HL-60 (cell line): ENCODE results near the gene TASP1.

ENCODE experiments used
- DNase-seq, 2 experiments: peaks; one replicate each; pipeline ENCODE4 v3.0.0-alpha.2; 2010 to 2020; ENCODE audit warnings: low read depth in 1 of 2, low spot score in 1 of 2
- H3K27ac ChIP-seq: fragments of 250-450 bp; sonication (Bioruptor Pico); replicated peaks from 2 replicates; pipeline ENCODE4 v1.5.1; 2020; ENCODE audit warnings: mild to moderate bottlenecking, moderate library complexity
- H3K27me3 ChIP-seq: fragments of 250-450 bp; sonication (Bioruptor Pico); 2 replicates; pipeline ENCODE4 v1.5.1; 2021; ENCODE audit warnings: mild to moderate bottlenecking, moderate library complexity; ENCODE audit not compliant: insufficient read depth, poor library complexity, severe bottlenecking
- H3K4me3 ChIP-seq: replicated peaks from 2 replicates; pipeline ENCODE4 v1.5.1; 2011; ENCODE audit warnings: mild to moderate bottlenecking, control low read depth, low read length; ENCODE audit not compliant: insufficient read depth
- CTCF ChIP-seq: IDR thresholded peaks from one replicate; pipeline ENCODE4 v1.5.1; 2011; ENCODE audit warnings: low read length, control low read depth, inconsistent platforms; ENCODE audit not compliant: insufficient read depth
- GABPA ChIP-seq: IDR thresholded peaks from 2 replicates; pipeline ENCODE4 v1.6.1; 2012; ENCODE audit warnings: low read depth
- POLR2AphosphoS5 ChIP-seq: IDR thresholded peaks from 2 replicates; pipeline ENCODE4 v1.6.1; 2012; ENCODE audit warnings: low read depth
- SPI1 ChIP-seq: IDR thresholded peaks from 2 replicates; pipeline ENCODE4 v1.6.1; 2012; ENCODE audit warnings: low read depth, mild to moderate bottlenecking, borderline replicate concordance
- TF ChIP-seq, protein P1 (sequence below): IDR thresholded peaks from 2 replicates; pipeline ENCODE4 v1.6.1; 2012; ENCODE audit warnings: low read depth; ENCODE audit not compliant: insufficient replicate concordance

Gene TASP1

GRCh38 chr20:13419477-13419876 lies 219.3 kb downstream of the TASP1 start:
- H3K4me3 ChIP-seq, result no peak overlapping the region

GRCh38 chr20:13418263-13419229 lies 220.2 kb downstream of the TASP1 start:
- Histone ChIP-seq H3K27ac (no peak overlapping the region), H3K4me3 (no peak overlapping the region), H3K27me3 (no peaks in the 10 kb centered on the region)
- DNase-seq, result no peak
- TF ChIP-seq POLR2AphosphoS5 (no peak), SPI1 (no peak), CTCF (no peak), GABPA (no peak)
- TF ChIP-seq, protein P1, sequence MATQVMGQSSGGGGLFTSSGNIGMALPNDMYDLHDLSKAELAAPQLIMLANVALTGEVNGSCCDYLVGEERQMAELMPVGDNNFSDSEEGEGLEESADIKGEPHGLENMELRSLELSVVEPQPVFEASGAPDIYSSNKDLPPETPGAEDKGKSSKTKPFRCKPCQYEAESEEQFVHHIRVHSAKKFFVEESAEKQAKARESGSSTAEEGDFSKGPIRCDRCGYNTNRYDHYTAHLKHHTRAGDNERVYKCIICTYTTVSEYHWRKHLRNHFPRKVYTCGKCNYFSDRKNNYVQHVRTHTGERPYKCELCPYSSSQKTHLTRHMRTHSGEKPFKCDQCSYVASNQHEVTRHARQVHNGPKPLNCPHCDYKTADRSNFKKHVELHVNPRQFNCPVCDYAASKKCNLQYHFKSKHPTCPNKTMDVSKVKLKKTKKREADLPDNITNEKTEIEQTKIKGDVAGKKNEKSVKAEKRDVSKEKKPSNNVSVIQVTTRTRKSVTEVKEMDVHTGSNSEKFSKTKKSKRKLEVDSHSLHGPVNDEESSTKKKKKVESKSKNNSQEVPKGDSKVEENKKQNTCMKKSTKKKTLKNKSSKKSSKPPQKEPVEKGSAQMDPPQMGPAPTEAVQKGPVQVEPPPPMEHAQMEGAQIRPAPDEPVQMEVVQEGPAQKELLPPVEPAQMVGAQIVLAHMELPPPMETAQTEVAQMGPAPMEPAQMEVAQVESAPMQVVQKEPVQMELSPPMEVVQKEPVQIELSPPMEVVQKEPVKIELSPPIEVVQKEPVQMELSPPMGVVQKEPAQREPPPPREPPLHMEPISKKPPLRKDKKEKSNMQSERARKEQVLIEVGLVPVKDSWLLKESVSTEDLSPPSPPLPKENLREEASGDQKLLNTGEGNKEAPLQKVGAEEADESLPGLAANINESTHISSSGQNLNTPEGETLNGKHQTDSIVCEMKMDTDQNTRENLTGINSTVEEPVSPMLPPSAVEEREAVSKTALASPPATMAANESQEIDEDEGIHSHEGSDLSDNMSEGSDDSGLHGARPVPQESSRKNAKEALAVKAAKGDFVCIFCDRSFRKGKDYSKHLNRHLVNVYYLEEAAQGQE, result no peak

More at GRCh38 chr20:13419477-13419876, 219.3 kb downstream of the TASP1 start:
- no peaks in the 10 kb centered on the region for H3K27me3 ChIP-seq
- TF ChIP-seq, protein P1, result no peak
- TF ChIP-seq GABPA (no peak), SPI1 (no peak), CTCF (no peak), POLR2AphosphoS5 (no peak)
- H3K27ac ChIP-seq, result no peak overlapping the region
- DNase-seq, result no peak

GRCh38 chr20:13416531-13416930 lies 222.2 kb downstream of the TASP1 start:
- DNase-seq, result no peak
- Histone ChIP-seq H3K27ac (no peak overlapping the region), H3K4me3 (no peak overlapping the region), H3K27me3 (no peaks in the 10 kb centered on the region)
- TF ChIP-seq, protein P1, result no peak
- no peak for TF ChIP-seq GABPA
